GM19463 (cell line): ENCODE measurements around the gene CMPK1.

ENCODE experiments used
- ATAC-seq: cut with Tn5 transposase; IDR thresholded peaks from one replicate; pipeline ENCODE4 v1.9.1; 2021; ENCODE audit warnings: mild to moderate bottlenecking, moderate library complexity; ENCODE audit not compliant: unreplicated experiment

Gene CMPK1

GRCh38 chr1:47393141-47393540 lies 59.6 kb downstream of the CMPK1 start:
- no peak for ATAC-seq

GRCh38 chr1:47395433-47395832 lies 61.8 kb downstream of the CMPK1 start:
- ATAC-seq, result no peak

- ATAC-seq, result no peak
Measured at GRCh38 chr1:47396671-47397196, 63.1 kb downstream of the CMPK1 start.

DNA sequence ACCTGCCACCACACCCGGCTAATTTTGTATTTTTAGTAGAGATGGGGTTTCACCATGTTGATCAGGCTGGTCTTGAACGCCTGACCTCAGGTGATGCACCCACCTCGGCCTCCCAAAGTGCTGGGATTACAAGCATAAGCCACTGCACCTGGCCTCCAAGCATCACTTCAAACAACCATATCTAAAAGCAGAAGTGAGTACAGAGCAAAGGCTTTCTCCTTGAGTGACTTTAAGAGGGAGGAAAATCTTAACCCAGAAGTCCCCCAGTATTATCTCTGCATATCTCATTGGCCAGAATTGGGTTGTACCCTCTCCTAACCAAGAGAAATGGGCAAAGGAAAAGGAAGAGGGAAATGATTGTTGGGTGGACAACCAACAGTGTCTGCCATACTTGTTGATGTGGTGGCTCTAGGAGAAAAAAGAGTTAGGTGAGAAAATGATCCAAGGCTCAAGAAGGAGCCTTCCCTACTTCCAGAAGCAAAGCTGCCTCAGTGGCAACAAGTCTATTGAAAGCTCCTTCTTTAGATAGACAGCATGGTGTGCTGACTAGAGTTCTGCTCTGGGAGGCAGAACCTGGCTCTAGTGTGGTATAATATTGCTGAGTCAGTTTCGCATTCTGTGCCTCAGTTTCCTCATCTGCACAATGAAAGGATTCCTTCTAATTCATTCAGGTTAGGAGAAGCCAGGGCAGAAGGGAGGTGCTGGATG lies 65.7 kb downstream of the CMPK1 start:
- ATAC-seq, result no peak

GRCh38 chr1:47399846-47400155 lies 66.2 kb downstream of the CMPK1 start:
- no peak for ATAC-seq

DNA sequence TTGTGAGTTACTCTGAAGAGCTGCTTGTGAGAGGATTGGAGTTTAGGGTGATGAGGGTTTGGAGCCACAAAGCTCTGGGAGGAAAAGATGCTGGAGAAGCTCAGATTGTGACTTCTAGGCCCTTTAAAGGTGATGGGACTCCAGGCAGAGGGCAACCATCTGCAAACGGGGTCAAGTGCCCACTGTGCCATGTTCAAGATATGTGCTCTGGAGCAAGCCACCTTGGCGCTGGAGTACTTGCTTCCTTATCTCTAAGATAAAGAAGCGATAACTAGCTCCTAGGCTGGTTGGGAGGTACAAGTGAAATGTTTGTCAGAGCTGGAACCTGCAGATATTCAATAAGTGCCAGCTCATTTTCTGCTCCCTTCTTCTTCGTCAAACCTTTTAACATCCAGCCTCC lies 68.2 kb downstream of the CMPK1 start:
- ATAC-seq, result no peak

GRCh38 chr1:47402591-47402990 lies 69.0 kb downstream of the CMPK1 start:
- ATAC-seq, result no peak

- no peak for ATAC-seq
Measured at GRCh38 chr1:47403321-47403910, 69.8 kb downstream of the CMPK1 start.

DNA sequence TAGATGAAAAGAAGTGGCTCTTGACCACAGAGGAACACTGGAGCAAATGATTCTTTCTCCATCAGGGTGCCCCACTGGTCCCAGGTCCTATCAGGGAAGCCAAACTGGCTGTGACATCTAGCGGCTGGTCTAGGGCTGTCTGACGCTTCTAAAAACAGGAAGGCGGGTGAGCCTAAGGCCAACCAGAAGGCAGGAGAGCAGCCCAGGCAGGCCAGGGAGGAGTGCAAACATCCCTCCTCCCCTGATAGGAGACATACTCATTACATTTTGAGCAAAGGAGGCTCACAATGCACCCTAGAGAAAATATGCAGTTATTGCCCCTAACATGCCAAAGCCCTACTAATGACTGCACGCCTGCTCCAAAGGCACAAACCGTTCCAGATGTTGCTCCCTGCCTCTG lies 72.1 kb downstream of the CMPK1 start:
- no peak for ATAC-seq

DNA sequence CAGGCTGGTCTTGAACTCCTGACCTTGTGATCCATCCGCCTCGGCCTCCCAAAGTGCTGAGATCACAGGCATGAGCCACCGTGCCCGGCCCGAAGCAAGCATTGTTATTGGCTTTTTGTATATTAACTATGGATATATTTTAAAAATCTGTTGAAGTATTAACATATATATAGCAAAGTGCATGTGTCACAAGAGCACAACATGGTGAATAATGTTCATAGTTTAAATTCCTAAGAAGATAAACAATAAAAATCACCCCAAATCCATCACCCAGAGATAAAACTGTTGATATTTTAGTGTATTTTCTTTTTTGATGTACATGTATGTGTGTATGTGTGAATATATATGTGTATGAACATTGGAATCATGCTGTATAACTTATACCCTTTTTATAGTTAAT lies 73.4 kb downstream of the CMPK1 start:
- ATAC-seq, result no peak

- ATAC-seq, result no peak
Measured at GRCh38 chr1:47407481-47407880, 73.9 kb downstream of the CMPK1 start.

DNA sequence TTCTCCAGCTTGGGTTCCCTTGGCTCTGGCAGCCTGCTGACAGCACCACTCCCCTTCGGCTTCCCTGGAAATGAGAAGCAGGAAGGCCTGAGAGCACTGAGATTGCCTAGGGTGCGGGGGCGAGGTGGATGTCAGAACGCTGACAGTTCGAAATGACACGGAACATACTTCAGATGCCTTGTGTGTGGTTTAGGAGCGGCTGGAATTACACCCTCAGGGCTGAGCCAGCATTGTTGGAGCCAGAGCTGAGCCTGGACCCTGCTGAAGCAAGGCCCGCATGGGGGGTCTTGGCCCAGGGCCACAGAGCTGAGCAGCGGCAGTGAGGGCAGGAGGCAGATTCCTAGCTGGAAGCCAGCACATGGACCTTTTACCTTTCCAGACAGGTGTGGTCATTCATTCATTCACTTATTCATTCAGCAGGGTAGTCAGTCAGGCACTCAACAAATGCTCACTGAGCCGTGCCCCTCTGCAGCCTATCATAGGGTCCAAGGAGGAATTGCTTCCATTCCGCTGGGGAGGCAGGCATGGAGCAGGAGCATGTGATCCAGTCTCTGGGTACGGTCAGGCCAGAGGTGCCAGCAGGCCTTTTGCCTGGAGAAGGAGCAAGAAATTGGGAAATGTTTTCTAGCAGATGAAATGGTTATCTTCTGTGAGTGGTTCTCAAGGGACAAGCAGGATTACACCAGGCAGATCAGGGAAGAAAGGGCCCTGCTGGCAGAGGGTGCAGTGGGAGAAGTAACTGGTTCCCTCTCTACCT lies 75.9 kb downstream of the CMPK1 start:
- ATAC-seq, result no peak

DNA sequence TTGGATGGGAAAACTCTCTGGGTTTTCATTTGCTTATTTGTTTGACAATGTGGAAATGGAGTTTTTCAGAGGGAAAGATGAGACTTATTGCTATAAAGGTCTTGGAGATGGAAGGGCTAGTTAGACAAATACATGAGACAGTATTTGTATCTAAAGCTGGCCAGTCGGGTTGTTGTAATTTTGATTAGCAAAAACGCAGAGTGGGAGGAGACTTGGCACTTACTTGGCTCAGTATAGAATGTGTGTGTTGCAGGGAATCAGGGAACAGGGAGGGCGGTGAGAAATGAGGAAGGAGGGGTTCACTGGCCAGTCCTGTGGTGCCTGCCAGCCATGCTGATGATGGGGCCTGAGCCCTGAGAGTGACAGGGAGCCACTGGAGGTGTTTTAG lies 76.5 kb downstream of the CMPK1 start:
- ATAC-seq, result no peak

DNA sequence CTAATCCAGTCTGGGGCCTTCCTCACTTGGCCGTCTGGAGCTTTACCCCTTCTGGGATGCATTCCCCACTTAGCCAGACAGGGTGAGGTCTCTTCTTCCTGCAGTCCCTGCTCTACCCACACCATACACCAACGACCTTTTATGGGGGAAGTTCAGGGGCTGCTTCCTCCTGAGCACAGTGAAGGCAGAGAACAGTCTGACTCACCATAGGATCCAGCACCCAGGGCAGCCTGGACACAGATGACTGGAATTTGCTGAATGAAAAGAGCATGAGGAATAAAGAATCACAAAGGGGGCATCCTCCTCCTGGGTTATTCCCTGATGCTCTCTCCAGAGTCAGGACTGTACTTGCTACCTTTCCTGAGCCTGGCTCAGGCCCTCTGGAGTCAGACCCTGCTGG lies 77.8 kb downstream of the CMPK1 start:
- ATAC-seq, result no peak

DNA sequence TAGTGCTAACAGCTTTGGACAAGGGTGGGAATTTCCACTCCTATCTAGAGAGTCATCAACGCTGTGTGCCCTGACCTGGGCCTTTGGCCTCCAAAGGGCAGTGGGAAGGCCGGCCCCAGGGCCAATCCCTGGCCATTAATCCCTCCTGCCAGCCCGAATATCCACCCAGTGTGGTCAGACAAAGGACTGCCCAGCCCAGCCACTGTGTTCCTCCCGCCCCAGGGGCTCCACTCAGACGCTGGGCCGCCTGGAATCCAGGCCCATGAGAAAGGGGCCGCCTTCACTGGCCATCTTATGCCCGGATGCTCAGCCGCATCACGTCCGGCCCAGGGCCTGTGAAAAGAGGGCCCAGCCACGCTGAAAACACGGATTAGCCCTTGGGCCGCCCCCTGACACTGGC lies 78.8 kb downstream of the CMPK1 start:
- no peak for ATAC-seq

- no peak for ATAC-seq
Measured at GRCh38 chr1:47415728-47416318, 82.2 kb downstream of the CMPK1 start, which contains the start of gene FOXE3. Gene FOXE3, plus strand, starts transcription at chr1:47416285. Its CDS starts 31 bp downstream, at chr1:47416316.

DNA sequence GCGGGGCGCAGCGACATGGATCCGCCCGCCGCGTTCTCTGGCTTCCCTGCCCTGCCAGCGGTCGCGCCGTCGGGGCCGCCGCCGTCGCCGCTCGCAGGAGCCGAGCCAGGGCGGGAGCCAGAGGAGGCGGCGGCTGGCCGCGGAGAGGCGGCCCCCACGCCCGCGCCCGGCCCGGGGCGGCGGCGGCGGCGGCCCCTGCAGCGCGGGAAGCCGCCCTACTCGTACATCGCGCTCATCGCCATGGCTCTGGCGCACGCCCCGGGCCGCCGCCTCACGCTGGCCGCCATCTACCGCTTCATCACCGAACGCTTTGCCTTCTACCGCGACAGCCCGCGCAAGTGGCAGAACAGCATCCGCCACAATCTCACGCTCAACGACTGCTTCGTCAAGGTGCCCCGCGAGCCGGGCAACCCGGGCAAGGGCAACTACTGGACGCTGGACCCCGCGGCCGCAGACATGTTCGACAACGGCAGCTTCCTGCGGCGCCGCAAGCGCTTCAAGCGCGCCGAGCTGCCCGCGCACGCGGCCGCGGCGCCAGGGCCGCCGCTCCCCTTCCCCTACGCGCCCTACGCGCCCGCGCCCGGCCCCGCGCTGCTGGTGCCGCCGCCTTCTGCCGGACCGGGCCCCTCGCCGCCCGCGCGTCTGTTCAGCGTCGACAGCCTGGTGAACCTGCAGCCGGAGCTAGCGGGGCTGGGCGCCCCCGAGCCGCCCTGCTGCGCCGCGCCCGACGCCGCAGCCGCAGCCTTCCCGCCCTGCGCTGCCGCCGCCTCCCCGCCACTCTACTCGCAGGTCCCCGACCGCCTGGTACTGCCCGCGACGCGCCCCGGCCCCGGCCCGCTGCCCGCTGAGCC lies 83.0 kb downstream of the CMPK1 start:
- no peak for ATAC-seq

DNA sequence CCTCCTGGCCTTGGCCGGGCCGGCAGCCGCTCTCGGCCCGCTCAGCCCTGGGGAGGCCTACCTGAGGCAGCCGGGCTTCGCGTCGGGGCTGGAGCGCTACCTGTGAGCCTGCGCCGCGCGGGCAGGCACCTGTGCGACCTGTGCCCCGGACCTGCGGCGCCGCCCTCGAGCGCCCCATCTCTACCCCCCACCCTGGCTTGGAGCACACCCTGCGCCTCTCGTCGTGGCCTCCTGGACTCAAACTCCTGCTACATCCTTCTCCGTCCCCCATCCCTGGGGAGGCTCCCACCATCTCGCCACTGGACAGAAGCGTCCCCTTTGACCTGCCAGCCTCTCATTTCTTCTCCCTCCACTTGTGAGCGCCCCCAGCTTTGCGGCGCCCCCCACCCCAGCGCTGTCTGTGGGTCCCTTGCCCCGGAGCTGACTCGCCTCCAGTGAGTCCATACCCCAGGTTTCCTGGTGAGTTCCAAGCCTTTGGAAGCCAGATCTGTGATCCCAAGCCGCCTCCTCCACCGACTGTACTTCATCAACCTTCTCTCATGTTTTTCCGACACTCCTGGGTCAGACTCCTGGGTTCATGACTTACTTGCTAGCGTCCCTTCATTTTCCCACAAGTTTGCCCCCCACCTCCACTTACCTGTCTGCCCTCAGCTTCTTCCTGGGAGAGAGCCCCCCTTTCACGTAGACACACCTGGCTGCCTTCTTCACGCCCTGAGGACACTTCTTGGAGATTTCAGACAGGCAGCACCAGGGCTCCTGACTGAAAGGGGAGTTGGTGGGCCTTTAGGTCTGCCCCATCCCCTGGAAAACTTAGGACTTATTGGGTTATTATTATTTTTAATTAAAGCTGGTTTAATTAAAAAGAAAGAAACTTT lies 83.8 kb downstream of the CMPK1 start:
- no peak for ATAC-seq

DNA sequence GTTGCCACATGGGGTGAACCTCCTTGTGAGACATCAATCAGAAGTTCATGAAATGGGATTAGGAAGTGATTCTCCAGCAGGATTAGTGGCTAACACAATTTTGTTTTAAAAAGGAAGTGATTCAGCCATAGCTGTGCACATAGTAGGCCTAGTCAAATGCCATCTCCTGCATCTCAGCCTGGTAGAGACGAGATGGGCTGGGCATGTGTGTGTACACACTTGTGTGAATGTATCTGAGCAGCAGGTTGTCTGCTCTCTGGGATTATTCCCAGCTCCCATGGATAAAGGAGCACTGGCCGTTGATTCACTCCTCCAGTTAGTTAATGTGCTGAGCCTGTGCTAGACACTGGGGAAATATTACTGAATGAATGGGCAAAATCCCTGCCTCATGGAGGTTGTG lies 84.5 kb downstream of the CMPK1 start:
- no peak for ATAC-seq
